Stimulated activated CD4-positive, alpha-beta T cell treated with anti-CD3 and anti-CD28 coated beads, Interleukin-15, amount 100 ng/mL, for 1 hour (primary cell): ENCODE measurements around the gene C1orf116.

Source experiments
- DNase-seq, 2 donors: peaks; one replicate each; pipeline ENCODE4 v3.0.0-alpha.2; 2020; ENCODE audit warnings: low read depth in 1 of 2, low spot score in 1 of 2

C1orf116 gene

GRCh38 chr1:207000651-207001291 is 31.8 kb downstream of the C1orf116 start:
- DNase-seq: no peak

GRCh38 chr1:206998816-206999215 is 33.7 kb downstream of the C1orf116 start:
- DNase-seq: no peak

DNA sequence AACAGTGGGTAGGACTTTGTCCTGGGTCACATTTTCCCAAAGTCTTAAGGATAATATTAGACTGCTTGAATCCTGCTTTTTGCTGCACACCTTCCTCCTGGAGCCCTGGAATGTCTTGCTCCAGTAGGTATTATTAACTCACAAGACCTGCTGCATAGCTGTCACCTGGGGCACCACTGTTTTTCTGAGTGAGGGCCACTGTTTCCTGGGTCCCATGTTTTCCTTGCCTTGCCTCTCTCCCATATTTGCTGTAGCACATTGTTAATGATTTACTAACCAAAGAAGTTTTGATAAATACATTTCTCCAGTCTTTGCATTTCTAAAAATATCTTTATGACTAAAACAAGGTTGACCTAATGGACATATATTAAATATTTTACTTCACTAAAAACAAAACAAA is 39.8 kb downstream of the C1orf116 start:
- DNase-seq: no peak

- no peak for DNase-seq
Measured at GRCh38 chr1:206987873-206988272, 44.7 kb downstream of the C1orf116 start.

DNA sequence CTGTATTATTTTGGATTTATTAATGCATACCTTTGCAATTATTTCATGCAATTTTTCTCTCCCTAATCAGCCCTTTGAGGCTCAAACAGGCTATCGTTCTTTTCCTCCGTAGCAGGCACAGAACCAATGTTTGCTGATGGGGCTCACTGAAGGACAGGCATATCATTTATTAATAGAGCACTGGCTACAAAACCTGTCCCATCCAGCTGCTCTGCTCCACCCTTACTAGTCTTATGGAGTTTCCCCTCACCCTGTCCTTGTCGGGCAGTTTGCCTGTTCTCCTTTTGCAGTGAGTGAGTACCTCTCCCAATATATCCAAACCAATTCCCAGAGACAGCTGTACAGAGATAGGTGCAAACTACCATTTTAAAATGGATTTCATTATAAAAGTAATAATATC is 45.7 kb downstream of the C1orf116 start:
- no peak for DNase-seq

DNA sequence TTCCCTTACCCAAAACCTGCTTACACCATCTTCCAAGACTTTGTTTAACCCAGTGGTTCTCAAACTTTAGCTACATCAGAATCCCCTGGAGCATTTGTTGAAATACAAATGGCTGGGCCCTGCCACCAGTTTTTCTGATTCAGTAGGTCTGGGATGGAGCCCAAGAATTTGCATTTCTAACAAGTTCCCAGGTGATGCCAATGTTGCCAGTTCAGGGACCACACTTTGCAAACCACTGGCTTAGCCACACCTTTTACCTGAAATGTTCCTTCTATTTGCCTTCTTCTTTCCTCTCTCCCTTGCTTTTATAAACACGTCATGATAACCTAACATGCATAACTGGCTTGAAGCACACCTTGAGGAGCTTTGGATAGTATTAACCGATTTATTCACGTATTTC is 46.2 kb downstream of the C1orf116 start:
- no peak for DNase-seq

DNA sequence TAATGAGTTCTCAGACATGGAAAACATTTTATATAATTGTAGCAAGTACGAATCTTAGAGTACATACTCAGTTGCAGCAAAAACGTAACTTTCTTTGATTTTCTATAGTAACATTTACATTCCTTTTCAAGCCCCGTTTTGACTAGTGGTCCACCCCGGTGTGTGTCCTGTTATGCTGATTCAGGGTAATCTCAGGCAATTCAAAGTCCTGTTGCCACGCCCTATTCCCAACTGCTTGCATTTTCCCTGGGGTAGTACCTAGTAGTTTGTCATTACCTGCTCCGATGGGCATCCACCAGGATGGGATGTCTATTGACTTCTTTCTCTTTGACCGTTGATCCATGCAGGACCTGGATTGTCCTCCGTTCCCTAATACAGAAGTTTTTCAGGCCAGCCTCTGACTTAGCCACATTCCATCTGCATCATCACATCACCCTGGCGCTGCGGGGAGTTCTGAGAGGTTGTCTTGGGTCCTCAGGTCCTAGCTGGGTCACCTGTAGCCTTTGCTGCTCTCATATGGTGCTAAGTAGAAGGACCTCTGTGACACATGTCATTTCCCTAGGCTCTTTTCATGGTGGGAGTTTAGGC is 47.3 kb downstream of the C1orf116 start:
- no peak for DNase-seq

- peak; percentile 11 to 25 for DNase-seq
Measured at GRCh38 chr1:206982216-206982615, 50.3 kb downstream of the C1orf116 start.

- no peak for DNase-seq
Measured at GRCh38 chr1:206979379-206980043, 53.0 kb downstream of the C1orf116 start.

DNA sequence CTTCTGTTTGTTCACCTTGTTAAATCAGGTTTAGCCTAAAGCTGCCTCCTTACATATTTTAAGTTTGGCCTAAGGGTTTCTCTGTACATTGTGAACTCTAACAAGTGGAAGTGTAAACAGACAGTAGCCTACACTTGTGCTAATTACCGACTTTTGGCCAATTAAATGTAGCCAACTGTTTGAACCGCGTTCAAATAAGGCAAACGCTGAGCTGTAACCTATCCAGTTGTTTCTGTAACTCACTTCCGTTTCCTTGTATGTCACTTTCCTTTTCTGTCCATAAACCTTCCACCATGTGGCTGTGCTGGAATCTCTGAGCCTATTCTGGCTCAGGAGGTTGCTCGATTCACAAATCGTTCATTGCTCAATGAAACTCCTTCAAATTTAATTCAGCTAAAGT is 54.3 kb downstream of the C1orf116 start:
- DNase-seq: no peak

- DNase-seq: no peak
Measured at GRCh38 chr1:206975306-206975705, 57.2 kb downstream of the C1orf116 start.

GRCh38 chr1:206974140-206974539 is 58.4 kb downstream of the C1orf116 start:
- DNase-seq: no peak

DNA sequence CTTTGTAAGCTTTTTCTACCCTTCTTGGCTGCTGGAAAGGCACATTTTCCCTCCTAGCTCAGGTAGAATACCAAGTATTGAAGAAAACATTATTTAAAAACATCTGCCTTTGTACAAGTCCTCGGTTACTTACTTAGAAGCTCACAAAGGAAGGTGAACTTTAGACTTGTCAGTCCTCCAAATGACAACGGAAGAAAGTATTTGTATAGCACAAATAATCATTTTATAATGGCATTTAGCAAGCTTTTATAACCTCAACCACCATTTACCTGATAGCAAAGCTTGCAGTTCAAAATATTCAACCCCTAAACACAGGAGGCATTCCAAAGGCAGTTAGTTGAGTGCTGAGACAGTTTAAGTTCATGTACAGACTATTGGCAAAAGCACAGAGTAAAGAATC is 59.8 kb downstream of the C1orf116 start:
- DNase-seq: no peak

DNA sequence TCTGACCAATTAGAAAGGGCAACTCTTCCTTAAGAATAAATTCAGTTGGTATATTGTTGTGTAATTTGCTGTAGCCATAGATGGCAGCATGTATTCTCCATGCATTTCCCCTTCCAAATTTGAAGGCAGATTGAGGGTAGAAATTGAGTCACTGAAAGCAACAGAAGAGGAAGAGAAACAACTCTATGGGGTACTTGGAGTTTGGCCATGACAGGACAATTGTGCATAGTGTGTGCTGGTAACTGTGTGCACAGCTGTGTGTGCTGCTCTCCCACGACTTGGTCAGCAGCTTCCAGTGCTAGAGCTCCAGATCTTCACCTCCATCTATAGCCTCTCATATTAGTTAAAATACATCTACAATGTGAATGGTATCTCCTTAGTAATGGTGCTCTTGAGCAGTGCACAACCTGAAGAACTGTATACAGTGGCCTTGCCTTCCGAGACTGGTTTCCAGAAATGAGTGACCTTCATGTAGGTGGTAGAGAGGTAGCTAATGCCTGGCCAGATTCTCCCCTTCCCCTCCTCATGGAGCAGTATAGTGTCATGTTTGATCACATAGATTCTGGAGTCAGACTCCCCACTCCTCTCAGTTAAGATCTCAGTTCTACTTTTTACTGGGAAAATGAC is 61.4 kb downstream of the C1orf116 start:
- DNase-seq: no peak

DNA sequence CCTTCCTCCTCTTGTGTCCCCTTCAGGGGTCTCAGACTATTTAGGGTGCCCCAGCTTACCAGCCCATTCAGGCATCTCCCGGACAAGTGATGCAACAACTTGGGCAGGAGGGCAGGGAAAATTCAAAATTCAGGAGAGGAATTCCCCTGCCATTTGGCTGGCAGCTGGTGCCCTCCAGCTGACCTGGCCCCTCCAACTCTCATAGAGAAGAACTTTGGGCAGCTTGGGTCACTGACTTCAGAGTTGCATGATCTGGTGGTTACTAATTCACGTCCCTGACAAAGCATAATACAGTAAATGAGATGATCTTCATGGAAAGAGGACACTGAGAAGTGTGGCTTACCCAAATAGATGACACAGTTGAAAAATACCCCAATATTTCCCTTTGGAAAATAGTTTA is 62.1 kb downstream of the C1orf116 start, which contains the start of gene FCAMR:
FCAMR (minus strand) TSS at position 15 of the 400 bp plus-strand sequence. CDS start 335 bp downstream, outside the sequence.
- no peak for DNase-seq

DNA sequence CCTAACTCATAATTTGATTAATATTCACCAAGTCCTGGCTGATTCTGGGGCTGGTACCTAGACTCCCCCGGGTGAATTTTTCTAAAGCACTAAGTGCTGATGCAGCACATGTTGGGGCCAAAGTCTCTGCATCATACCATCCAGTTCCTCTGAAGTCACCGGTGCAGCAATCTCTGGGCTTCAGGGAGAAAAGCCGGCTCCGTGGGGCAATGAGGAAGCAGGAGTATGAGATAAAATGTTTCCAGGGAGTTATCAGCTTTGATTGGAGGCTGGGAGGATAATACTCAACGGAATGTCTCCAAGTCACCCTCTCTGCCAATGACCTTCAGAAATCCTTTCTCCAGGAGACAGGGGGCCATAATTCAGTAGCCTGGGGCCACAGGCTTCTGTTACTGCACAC is 63.5 kb downstream of the C1orf116 start:
- DNase-seq: no peak
